ENCODE measurements around the gene TRAF3.
"Not testable (repeated sequence)": the region's sequence is repeated elsewhere in the genome, so short reads cannot be mapped to it uniquely, and the experiment has no call there.

The TRAF3 gene

DNA sequence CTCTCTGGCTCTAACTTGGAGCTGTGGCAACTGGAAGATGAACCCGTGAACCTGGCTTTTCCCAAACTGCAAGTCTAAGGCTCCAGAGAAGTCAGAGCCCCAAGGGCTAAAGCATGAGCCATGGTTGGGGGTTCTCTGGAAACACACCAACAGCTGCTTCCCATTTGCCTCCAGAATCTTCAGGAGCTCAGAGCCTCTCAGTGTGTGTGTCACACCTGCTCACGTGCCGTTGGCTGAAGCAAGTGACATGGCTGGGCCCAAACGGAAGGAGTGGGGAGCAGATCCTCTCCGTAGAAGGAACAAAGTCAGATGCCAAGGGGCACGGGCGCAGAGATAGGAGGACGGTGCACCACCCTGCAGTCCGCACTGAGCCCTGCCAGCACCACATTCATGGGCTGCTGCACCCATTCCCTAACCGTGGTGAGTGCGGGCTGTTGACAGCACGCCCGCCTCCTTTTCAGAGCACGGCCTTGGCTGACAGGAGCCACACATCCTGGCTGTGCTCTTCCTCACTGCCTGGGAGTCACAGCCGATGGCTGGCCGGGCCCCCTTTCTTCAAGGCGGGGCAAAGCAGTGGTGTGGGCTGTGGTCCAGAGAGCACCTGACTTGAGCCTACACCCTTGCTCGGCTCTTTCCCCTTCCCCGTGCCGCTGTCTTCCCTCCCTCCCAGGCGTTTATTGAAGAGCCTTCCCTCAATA lies 16.6 kb upstream of the TRAF3 start:
- H3K4me3 ChIP-seq (replicated peaks; ENCODE audit: low read depth, low read length), result no peak overlapping the region
- DNase-seq (ENCODE audit: low read depth), result no peak
- TF ChIP-seq, protein P1, sequence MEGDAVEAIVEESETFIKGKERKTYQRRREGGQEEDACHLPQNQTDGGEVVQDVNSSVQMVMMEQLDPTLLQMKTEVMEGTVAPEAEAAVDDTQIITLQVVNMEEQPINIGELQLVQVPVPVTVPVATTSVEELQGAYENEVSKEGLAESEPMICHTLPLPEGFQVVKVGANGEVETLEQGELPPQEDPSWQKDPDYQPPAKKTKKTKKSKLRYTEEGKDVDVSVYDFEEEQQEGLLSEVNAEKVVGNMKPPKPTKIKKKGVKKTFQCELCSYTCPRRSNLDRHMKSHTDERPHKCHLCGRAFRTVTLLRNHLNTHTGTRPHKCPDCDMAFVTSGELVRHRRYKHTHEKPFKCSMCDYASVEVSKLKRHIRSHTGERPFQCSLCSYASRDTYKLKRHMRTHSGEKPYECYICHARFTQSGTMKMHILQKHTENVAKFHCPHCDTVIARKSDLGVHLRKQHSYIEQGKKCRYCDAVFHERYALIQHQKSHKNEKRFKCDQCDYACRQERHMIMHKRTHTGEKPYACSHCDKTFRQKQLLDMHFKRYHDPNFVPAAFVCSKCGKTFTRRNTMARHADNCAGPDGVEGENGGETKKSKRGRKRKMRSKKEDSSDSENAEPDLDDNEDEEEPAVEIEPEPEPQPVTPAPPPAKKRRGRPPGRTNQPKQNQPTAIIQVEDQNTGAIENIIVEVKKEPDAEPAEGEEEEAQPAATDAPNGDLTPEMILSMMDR (IDR thresholded peaks at IDR 0.05; ENCODE audit: low read length, missing control alignments), result no peak

DNA sequence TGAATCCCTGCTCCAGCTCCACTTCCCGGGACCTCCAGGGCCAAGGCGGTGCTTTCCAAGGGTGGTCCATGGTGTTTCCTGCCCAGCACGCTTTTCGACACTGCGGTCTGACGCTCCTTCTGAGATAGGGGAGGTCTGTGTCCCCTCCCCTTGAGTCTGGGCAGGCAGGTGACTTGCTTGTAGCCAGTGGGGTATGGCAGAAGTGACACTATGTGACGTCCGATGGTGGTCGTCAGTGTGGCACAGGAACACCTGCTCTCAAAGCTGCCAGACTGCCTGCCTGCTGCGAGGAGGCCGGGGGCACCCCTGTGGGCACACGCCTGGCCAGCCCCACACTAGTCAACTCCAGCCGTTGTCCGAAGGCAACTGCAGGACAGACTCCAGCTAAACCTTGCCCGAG lies 16.0 kb upstream of the TRAF3 start:
- DNase-seq (ENCODE audit: low read depth), result no peak
- H3K4me3 ChIP-seq (replicated peaks; ENCODE audit: low read depth, low read length), result no peak overlapping the region
- TF ChIP-seq, protein P1 (IDR thresholded peaks at IDR 0.05; ENCODE audit: low read length, missing control alignments), result no peak

DNA sequence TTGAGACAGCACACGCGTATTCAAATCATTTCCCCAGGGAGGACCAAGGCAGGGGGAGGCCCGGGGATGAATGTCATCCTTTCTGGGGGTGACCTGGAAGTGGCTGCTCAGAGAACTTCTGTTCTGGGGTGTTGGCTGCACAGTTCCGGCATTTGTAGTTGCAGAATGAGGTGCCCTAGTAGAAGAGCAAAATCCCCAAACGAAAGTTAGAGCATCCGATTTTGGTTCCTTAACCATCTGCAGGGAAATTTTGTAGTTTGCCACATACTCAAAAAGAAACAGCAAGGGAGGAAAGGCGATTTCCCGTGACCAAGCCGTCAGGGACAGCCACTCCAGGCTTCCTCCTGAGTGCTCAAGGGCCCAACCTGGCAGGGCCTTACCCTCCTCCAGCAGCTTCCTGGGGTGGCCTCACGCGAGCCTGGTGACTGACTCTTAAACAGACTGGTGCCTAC lies 13.0 kb upstream of the TRAF3 start:
- no peak overlapping the region for H3K4me3 ChIP-seq (replicated peaks; ENCODE audit: low read depth, low read length)
- DNase-seq (ENCODE audit: low read depth), result no peak
- TF ChIP-seq, protein P1 (IDR thresholded peaks at IDR 0.05; ENCODE audit: low read length, missing control alignments), result no peak

DNA sequence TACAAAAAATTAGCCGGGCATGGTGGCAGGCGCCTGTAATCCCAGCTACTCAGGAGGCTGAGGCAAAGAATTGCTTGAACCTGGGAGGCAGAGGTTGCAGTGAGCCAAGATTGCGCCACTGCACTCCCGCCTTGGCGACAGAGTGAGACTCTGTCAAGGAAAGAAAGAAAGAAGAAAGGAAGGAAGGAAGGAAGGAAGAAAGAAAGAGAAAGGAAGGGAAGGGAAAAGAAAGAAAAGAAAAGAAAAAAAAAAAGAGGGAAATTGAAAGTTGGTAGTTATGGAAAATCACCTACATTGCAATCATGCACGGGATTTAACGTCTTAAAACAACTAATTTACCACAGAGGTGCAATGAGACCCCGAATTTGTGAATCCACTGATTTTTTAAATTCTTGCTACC lies 11.5 kb upstream of the TRAF3 start:
- H3K4me3 ChIP-seq (replicated peaks; ENCODE audit: low read depth, low read length); DNase-seq (ENCODE audit: low read depth): not testable (repeated sequence)

DNA sequence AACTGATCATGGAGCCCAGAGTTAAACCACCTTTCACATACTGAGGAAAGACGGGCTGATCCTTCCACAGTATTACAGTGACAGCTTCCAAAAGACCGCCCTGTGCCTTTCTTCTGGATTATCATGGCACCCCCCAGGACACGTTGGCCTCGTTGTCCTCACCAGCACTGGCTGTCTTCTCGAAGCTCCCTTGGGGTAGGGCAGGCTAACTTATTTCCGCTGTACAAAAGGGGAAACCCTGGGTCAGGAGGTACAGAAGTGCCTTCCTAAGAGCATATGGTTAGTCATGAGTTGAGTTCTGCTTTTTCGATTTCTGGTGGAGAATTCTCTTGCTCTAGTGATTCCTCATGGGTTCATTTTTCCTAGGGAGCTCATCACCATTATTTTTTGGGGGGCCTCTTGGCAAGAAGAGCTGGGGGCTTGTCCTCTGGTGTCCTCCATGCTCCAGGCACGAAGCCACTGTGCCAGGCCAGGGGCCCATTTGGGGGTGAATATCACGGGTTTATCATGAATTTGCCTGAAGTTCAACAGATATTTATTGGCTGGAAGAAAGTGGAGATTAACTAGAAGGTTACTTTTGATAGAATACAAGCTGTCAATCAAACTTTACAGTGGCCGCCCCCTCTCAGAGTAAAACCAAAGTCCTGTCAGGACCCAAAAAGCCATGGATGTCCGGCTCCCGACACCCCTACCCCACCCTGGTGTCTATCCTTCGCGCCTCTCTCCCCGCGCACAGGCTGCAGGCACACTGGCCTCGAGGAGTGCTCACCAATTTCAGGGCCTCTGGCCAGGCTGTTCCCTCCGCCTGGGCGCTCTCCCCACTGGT lies 8.8 kb upstream of the TRAF3 start:
- TF ChIP-seq, protein P1 (IDR thresholded peaks at IDR 0.05; ENCODE audit: low read length, missing control alignments), result no peak
- no peak for DNase-seq (ENCODE audit: low read depth)
- H3K4me3 ChIP-seq (replicated peaks; ENCODE audit: low read depth, low read length), result no peak overlapping the region

DNA sequence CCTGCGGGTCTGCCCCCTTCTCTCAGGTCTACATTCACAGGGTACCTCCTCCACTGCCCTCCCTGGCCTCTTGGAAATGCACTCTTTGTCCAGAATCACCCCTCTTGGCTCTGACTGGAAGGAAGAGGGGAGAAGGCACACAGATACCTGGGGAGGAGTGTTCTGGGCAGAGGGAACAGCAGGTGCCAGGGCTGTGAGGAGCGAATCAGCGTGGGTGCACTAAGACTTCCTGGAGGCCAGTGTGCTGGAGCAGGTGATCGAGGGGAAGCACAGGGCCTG lies 8.3 kb upstream of the TRAF3 start:
- TF ChIP-seq, protein P1 (IDR thresholded peaks at IDR 0.05; ENCODE audit: low read length, missing control alignments), result no peak
- DNase-seq (ENCODE audit: low read depth), result no peak
- H3K4me3 ChIP-seq (replicated peaks; ENCODE audit: low read depth, low read length), result no peak overlapping the region

DNA sequence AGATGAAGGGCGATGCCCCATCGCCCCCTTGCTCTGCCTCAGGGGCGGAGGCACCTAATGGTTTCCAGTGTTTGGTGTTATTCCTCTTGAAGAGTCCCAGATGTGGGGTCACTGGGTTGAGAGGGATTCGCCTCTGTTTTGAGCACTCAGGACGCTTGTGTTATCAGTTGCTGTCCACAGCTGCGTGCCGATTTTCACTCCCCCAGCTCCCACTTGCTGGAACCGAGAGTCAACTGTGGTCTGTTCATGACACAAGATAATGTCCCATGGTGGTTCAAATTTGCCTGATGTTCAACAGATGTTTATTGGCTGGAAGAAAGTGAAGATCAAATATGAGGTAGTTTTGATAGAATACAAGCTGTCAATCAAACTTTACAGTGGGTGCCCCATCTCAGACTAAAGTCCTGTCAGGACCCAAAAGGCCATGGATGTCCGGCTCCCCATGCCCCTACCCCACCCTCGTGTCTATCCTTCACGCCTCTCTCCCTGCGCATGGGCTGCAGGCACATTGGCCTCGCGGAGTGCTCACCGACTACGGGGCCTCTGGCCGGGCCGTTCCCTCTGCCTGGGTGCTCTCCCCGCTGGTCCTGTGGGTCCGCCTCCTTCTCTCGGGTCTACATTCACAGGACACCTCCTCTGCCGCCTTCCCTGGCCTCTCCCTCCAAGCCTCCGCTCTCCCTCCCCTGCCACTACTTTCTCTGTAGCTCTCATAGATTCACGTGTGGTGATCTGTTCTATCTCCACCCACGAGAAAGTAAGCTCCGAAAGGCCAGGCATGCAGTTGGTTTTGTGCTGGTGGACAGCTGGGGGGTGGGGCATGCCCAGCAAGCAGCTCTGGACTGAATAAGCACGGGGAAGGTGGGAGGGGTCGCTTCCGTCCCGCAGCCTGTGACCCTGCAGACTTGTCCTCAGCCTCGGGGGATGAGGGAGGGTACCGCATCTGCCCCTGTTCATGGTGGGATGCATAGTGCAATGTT lies 6.8 kb upstream of the TRAF3 start:
- DNase-seq (ENCODE audit: low read depth), result no peak
- H3K4me3 ChIP-seq (replicated peaks; ENCODE audit: low read depth, low read length), result no peak overlapping the region
- TF ChIP-seq, protein P1 (IDR thresholded peaks at IDR 0.05; ENCODE audit: low read length, missing control alignments), result no peak

Data from fibroblast of pulmonary artery (primary cell).